Panc1 (cell line): ENCODE results near the gene AMPH.

Source experiments
- CTCF ChIP-seq: fragments of 450-650 bp; IDR thresholded peaks from 2 replicates; pipeline ENCODE4 v1.5.1; 2017; ENCODE audit warnings: mild to moderate bottlenecking
- POLR2AphosphoS5 ChIP-seq: IDR thresholded peaks from 2 replicates; pipeline ENCODE4 v1.6.1; 2012; ENCODE audit warnings: mild to moderate bottlenecking, low read depth, low read length, moderate library complexity
- REST ChIP-seq, 2 experiments: IDR thresholded peaks; 2 replicates each; pipeline ENCODE4 v1.6.1; 2011 to 2012; ENCODE audit warnings: low read depth in 2 of 2, control low read depth in 1 of 2, low read length in 1 of 2, mild to moderate bottlenecking in 1 of 2, moderate library complexity in 1 of 2; ENCODE audit not compliant: insufficient read depth in 1 of 2
- SIN3A ChIP-seq: IDR thresholded peaks from 2 replicates; pipeline ENCODE4 v1.6.1; 2012; ENCODE audit warnings: low read depth, mild to moderate bottlenecking, low read length, moderate library complexity, borderline replicate concordance; ENCODE audit not compliant: insufficient read depth
- TCF7L2 ChIP-seq: IDR thresholded peaks from 2 replicates; pipeline ENCODE4 v1.6.1; 2011; ENCODE audit warnings: mild to moderate bottlenecking, low read depth, low read length, inconsistent platforms

GRCh38 chr7:38558761-38559345 lies 72.3 kb downstream of the AMPH start:
- TF ChIP-seq CTCF: no peak
- TF ChIP-seq POLR2AphosphoS5: no peak
- no peak for TF ChIP-seq TCF7L2
- TF ChIP-seq REST (IDR thresholded peaks at IDR 0.05; ENCODE audit: insufficient read depth in 1 of 2, low read depth in 2 of 2, low read length in 1 of 2): no peak
- TF ChIP-seq SIN3A: no peak
